ENCODE measurements around the gene ACTL9.
A peak's percentile ranks its signal among the peaks of the same experiment; 100 is the strongest.

ACTL9 gene

DNA sequence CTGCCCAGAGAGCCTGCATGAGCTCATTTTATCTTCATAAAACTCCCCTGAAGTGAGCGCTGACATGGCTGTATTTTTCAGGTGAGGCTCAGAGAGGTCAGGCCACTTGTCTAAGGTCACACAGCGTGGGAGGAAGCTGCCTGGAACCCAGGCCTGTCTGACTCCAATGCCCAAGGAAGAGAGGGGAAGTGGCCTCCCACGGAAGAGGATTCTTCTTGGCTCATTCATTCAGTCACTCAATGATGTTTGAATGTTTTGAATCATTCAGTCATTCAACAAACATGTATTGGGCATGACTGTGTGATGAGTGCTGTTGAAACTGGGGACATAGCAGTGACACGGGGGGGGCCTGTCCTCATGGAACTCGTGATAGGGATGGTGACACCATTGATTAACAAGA lies 12.0 kb downstream of the ACTL9 start:
- DNase-seq (ENCODE audit: low read depth in 3 of 3, low spot score in 1 of 3): no peak

DNA sequence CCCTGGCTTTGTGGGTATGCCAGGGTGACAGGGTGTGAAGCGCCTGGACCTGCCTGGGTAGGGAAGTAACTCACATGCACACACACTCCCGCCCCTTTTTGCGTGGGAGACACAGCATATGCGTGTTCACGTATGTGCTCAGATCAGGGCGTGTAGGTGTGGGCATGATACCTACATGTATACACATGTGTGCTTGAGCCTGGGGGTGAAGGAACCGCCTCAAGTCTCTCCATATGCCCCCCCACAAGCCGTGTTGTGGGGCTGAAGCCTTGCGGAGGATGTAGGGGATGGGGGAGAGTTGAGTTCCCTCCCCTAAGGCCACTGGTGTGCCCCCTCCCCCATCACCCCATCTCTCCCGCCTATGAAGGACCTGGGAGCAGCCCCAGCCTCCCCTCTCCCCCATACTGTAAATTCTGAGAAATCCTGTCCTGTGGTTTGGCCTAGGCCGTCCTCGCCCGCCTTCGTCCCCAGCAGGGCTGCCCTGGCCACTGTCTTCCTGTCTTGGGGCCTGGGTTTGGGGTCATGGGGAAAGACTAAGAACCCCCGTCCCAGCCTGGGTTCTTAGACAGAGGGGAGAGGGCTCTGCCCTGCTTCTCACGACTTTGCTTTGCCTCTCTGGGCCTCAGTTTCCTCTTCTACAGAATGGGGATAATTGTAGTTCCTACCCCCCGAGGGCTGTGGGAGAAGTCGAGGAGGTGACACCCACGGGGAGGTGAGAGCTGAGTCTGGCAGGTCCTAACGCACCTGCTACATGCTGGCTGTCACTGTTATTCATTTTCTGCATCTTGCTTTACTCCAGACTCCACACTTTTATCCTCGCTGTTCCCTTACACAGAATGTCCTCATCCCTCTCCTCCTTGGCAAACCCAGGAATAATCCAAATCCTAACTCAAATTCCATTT lies 14.3 kb downstream of the ACTL9 start:
- no peak for DNase-seq (ENCODE audit: low read depth in 3 of 3, low spot score in 1 of 3)

GRCh38 chr19:8682931-8683330 lies 15.7 kb downstream of the ACTL9 start:
- DNase-seq (ENCODE audit: low read depth in 3 of 3, low spot score in 1 of 3): no peak

DNA sequence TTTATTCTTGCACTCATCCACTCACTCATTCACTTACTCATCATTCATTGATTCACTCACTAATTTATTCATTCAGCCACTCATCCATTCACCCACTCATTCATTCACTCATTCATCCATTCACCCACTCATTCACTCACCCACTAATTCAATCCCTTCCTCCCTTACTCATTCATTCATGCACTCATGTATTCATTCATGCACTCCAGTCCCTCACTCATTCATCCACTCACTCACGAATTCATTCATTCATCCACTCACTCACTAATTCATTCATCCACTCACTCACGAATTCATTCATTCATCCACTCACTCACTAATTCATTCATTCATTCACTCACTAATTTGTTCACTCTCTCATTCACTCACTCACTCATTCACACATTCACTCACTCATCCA lies 16.1 kb downstream of the ACTL9 start:
- no peak for DNase-seq (ENCODE audit: low read depth in 3 of 3, low spot score in 1 of 3)

DNA sequence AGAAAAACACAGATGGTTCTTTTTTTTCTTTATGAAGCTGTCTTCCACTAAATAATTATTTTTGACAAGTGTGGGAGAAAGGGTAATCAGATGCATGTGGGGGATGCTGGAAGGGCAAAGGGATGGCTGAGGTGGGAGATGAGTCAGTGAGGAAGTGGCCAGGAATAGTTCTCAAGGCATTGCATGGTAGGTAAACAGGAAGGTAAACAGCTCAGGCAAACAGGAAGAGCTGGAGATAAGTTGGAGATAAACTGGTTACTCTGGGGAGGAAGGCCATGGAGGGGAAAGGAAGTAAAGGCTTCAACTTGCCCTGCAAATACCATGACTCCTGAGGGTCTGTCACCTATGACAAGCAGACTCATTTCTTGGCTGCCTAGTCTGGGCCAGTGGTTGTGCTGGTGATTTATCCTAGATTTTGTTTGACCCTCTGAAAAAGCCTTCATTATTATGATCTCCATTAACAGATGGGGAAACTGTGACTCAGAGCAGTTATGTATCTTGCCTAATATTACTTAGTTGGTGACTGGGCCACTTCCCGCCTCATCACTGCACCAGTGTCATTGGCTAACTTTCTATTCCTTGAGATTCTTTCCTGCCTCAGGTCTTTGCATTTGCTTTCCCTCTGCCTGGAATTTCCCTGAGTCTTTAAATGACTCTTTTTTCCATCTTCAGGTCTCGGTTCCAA lies 17.1 kb downstream of the ACTL9 start:
- DNase-seq (ENCODE audit: low read depth in 3 of 3, low spot score in 1 of 3): no peak

- DNase-seq (ENCODE audit: low read depth in 3 of 3, low spot score in 1 of 3): no peak
Observed at GRCh38 chr19:8680676-8681344, 17.8 kb downstream of the ACTL9 start.

DNA sequence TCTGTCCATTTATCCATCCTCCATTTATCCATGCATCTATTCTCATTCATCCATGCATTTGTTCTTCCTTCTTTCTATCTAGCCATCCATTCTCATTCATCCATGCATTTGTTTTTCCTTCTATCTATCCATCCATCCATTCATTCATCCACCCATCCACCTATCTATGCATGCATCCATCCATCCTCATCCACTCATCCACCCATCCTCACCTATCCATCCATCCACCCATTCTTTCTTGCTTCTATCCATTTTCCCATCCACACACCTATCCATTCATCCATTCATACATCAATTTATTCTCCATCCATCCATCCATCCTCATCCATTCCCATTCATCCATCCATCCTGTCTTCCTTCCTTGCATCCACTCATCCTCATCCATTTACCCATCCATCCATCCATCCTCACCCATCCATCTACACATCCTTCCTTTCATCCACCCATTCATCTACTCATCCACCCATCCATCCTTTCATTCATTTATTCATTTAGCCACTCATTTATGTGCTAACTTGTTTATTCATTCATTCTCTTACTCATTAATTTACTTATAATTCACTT lies 20.3 kb downstream of the ACTL9 start:
- DNase-seq (ENCODE audit: low read depth in 3 of 3, low spot score in 1 of 3): no peak

DNA sequence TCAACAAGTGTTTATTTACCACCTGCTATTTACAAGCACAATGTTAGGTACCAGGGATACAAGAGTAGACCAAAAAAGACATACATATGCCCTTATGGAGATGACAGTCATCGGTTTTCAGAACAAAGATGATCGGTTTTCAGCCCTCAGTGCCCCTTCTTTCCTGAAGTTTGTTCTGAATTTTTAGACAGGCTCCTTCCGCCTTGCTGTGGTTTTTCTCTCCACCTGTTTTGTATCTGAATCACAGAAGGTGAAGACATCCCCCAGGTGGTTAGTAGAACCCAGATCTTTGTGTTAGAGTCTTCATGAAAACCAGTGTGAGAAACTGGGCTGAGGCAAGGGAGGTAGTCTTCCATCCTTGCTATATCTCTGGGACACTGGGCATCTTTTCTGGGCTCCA lies 23.5 kb downstream of the ACTL9 start:
- no peak for DNase-seq (ENCODE audit: low read depth in 3 of 3, low spot score in 1 of 3)

- DNase-seq (ENCODE audit: low read depth in 3 of 3, low spot score in 1 of 3): no peak
Observed at GRCh38 chr19:8673276-8673891, 25.2 kb downstream of the ACTL9 start.

DNA sequence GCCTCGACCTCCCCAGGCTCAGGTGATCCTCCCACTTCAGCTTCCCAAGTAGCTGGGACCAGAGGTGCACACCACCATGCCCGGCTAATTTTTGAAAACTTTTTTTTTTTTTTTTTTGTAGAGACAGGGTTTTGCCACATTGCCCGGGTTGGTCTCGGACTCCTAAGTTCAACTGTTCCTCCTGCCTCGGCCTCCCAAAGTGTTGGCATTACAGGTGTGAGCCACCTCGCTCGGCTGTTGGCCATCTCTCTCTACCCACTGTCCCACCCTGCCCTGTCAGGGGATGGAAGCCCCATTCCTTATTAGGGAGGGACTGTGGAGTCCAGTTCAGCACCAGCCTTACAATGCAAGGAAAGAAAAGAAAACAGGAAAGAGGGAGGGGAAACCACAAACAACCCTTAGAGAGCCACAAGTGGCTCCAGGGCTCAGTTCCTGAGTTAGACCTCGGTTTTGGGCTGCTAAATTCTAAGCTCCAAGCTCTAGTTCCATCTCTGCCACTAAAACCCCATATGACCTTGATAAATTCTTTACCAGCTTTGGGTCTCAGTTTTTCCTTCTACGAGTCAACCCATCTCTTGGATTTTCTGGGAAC lies 31.7 kb downstream of the ACTL9 start:
- no peak for DNase-seq (ENCODE audit: low read depth in 3 of 3, low spot score in 1 of 3)

DNA sequence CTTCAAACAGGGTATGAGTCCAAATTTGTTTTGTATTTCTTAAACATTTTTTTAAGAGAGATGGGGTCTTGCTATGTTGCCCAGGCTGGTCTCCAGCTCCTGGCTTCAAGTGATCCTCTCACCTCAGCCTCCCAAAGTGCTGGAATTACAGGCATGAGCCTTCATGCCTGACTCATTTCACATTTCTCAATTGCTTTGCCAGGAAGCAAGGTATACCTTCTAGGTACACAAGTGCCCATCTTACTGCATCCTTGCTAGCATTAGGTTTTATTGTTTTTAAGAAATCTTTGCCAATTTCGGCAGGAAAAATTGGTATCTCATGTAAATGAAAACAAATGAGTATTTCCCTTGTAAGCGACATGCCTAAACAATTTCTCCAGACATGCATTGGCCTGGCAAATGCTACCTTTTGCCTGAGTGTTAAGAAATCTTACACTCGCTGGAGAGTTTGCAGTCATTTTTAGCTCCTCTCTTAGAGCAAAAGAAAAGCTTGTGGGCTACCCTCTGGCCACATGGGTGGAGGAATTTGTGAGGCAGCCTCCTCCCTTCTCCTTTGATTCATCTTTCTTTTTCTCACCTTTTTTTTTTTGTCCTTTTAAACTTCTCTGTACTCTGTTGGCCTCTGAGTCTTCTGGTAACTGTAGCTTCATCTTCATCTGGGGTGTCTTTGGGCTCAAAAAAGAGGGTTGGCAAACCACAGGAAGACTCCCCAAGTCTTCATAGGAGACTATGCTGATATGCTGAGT lies 33.0 kb downstream of the ACTL9 start:
- no peak for DNase-seq (ENCODE audit: low read depth in 3 of 3, low spot score in 1 of 3)

- no peak for DNase-seq (ENCODE audit: low read depth in 3 of 3, low spot score in 1 of 3)
Observed at GRCh38 chr19:8664671-8665057, 33.9 kb downstream of the ACTL9 start.

DNA sequence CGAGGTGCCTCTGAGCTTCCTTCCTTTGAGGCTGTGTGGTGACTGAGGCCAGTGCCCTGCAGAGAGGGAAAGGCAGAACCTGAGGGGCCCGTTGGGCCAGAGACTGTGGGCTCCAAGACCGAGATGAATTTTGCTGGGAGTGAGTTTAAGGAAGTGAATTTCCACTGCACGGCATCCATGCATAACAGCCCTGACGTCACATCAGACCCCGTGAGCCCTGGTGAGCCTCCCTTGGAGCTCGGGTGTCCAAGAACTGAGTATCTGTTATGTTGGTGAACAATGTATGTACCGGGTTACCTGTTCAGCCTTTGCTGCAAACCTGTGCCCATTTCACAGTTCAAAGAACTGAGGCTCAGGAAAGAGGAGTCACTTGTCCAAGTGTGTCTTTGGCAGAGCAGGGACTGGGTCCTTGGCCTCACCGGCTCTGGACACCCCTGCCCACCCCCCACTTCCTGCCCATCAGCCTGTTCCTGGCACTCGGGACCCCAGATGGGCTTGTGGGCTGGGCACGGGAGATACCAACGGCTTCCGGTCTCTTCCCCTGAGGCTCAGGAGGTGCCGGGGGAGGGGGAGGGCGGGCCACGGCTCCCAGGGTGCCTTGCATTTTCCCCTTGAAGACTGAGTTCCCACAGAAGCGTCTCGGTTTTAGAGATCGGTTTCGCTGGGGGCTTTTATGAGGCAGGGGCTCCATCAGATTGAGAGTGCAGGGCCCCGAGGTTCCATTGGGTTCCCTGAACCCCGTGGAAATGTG lies 34.5 kb downstream of the ACTL9 start:
- no peak for DNase-seq (ENCODE audit: low read depth in 3 of 3, low spot score in 1 of 3)

- no peak for DNase-seq (ENCODE audit: low read depth in 3 of 3, low spot score in 1 of 3)
Observed at GRCh38 chr19:8662263-8662662, 36.3 kb downstream of the ACTL9 start.

DNA sequence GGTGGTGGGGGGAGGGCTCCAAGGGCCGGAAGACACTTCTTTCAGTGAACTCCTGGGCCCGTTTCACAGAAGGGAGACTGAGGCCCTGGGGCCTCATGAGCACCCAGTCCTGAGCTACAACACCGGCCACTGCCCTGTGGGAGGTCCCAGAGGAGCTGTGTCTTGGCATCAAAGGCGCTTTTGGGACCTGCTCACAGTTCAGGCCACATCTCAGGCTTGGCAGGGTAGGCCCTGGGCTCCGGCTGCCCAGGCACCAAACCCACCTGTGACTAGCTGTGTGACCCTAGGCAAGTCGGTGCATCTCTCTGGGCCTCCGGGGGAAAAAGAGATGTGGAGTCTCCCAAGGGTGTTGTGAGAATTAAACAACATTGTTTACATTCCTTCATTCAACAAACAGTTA lies 38.7 kb downstream of the ACTL9 start:
- no peak for DNase-seq (ENCODE audit: low read depth in 3 of 3, low spot score in 1 of 3)

GRCh38 chr19:8657869-8658268 lies 40.7 kb downstream of the ACTL9 start:
- DNase-seq (ENCODE audit: low read depth in 3 of 3, low spot score in 1 of 3): no peak

DNA sequence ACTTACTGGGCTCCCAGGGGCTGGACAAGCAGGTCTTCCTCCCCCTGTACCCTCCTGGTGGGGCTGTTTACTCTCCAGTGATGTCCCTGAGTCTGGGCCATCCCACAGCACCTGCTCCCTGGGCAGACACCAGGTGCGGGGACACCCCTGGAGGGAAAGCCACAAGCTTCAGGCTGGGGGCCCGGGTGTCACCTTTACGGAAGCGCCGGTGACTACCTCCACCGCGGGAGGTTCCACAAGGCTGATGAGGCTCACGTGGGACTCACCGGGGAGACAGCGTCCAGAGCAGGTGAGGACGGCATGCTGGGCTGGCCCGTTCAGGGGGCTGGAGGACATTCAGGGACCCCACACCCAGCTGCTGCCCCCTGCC lies 43.3 kb downstream of the ACTL9 start:
- peak in 1 of 3 donors; percentile 6 for DNase-seq (ENCODE audit: low read depth in 3 of 3, low spot score in 1 of 3)

DNA sequence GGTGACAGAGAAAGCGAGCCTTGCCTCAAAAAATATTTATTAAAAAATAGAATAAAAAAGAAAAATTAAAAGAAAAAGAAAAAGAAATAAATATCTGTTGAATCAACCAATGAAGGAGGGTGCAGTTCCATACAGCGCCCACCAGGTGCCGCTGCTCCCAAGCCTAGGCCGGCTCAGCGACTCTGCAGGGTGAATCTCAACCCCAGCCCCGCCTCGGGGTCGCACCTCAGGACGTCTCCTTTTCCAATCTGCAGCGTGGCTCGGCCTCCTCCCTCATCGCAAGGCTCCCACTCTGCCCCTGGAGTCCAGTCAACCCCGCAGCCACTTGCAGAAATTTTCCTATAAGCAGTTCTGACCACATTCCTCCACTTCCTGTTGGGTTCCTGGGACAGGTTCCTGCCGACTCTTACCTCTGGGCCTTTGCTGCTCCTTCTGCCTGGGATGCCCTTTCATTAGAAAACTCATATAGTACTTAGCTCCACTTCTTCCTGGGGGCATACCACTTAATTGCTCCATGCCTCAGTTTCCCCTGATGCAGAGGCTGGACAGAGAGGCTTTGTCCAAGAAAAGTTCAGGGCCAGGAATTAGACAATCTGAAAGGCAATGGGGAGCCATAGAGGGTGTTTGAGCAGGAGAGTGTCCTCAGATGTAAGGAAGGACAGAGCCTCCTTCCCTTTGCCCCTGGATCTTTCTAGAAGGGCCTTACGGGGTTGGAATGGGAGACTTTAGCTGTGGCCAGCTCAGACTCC lies 43.8 kb downstream of the ACTL9 start:
- DNase-seq (ENCODE audit: low read depth in 3 of 3, low spot score in 1 of 3): peak in 2 of 3 donors; percentile 47 to 61

GRCh38 chr19:8648240-8648639 lies 50.4 kb downstream of the ACTL9 start:
- DNase-seq (ENCODE audit: low read depth in 3 of 3, low spot score in 1 of 3): no peak
